ENCODE results near the gene TMA7B.

DNA sequence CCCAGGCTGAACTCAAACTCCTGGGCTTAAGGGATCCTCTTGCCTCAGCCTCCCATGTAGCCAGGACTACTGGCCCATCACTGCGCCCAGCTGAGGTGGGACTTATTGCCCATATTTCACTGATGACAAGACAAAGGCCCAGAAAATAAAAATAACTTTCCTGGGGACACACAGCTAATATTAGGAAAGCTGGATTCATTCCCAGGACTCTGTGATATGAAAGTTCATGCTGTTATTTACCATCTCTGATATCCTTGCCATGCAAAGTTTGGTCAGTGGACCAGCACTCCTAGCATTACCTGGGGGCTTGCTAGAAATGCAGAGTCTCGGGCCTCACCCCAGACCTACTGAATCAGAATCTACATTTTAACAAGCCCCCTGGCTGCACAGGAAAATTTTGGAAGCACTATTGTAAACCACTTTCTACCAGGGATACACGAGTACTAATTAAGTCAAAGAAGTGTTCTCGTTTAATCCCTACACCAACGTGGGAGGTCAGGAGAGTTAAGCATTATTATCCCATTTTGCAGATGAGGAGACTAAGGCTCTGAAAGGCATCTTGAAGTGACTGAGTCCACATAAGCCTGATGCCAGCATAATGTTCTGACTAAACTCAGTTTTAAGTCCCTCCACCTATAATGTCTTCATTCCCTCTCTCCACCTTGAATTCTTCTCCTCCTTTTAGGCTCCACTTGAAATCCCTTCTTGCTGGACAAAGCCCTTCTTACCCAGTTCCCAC, 32.1 kb downstream of the TMA7B start:
- TF ChIP-seq POLR2AphosphoS5 (IDR thresholded peaks at IDR 0.05; ENCODE audit: borderline replicate concordance, low read depth, low read length) (no peak), EZH2 (IDR thresholded peaks at IDR 0.05) (no peak)

Data from SK-N-MC (cell line).